ENCODE measurements around the gene GPR37L1.

Gene GPR37L1

GRCh38 chr1:202122639-202123335 lies at the start of gene GPR37L1:
Gene GPR37L1, plus strand, starts transcription at chr1:202122917. Its CDS starts 47 bp downstream, at chr1:202122964.
- no peak for DNase-seq

- DNase-seq, result no peak
These were observed 49.5 kb upstream of the GPR37L1 start for GRCh38 chr1:202073206-202073605.

- DNase-seq, result no peak
These were observed 47.7 kb upstream of the GPR37L1 start for GRCh38 chr1:202074985-202075384.

- no peak for DNase-seq
These were observed 47.3 kb upstream of the GPR37L1 start for GRCh38 chr1:202075389-202075788.

- DNase-seq, result peak; percentile 52
These were observed 46.6 kb upstream of the GPR37L1 start for GRCh38 chr1:202076050-202076511.

- no peak for DNase-seq
These were observed 44.5 kb upstream of the GPR37L1 start for GRCh38 chr1:202078241-202078640.

GRCh38 chr1:202081992-202082391 lies 40.7 kb upstream of the GPR37L1 start:
- DNase-seq, result no peak

DNA sequence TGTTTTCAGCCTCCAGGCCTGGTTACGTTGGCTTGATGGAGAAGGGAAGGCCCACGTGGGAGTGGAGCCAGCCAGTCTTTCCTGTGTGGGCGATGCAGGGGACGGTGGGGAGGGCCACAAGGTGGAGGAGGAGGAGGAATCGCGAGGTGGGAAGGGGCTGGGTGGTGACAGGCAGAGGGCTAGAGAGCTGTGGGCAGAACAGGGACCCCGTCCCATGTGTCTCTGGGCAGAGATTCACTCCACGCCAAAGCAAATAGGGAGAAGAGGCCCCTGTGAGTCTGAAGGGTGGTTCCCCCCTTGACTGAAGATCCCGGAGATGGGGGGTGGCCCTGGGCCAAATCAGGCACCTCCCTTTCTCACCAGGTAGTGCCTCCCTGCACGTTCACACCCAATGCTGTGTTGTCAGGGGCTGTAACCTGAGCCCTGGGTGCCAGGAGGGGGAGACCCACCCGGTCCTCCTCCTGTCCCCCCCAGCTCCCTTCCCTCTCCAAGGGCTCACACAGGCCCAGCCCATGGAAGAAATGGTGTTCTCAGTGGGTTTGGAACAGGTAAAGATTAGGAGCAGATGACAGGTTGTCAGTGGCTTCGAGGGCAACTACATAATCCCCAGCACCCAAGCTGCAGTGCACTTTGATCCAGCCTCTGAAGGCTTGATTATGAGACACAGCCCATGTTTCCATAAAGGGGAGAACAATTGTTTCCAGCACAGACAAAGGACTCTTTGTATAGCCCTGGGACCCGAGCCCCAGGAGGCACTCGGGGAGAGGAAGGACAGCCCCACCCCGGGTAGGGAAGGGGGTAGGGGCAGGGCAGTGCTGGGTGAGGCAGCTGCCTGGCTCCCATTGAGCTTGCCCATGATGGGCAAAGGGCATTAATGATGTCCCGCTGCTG lies 37.7 kb upstream of the GPR37L1 start:
- DNase-seq, result no peak

- no peak for DNase-seq
These were observed 36.9 kb upstream of the GPR37L1 start for GRCh38 chr1:202085682-202086373.

- DNase-seq, result no peak
These were observed 36.0 kb upstream of the GPR37L1 start for GRCh38 chr1:202086579-202087350.

DNA sequence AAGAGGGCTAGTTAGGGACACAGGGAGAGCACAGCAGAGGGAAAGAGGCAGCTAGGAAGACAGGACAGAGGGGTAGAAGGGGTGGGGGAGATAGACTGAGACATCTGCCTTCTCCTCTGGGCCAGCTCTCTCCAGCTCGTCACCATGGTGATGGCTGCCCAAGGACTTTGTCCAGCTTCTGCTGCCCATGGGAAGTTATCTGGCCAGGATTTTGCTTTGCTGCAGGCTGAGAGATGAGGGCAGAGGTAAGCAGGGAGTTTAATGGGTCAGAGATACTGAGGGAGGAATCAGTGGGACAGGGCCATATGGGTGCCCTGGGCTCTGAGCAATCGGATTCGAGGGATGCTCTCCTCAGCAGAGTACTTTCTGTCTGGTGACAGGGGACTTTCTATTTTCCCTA lies 34.5 kb upstream of the GPR37L1 start:
- DNase-seq, result no peak

- no peak for DNase-seq
These were observed 31.7 kb upstream of the GPR37L1 start for GRCh38 chr1:202090994-202091393.

DNA sequence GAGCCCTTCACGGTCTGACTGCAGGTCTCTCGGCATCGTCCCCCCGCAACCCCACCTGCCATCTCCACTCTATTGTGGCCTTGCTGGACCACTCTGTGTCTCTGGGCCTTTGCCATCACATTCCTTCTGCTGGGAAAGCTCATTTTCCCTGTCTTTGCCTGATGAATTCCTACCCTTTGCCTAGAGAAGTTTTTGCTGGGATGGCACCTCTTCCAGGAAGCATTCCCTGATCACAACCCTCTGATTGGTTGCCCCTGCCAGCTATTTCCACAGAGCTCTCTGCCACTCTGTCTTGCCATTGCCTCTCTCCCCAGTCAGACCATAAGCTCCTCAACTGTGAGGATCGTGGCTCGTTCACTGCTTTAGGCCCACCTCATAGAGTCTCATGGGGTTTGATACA lies 28.9 kb upstream of the GPR37L1 start:
- DNase-seq, result no peak

- DNase-seq, result no peak
These were observed 21.5 kb upstream of the GPR37L1 start for GRCh38 chr1:202101184-202101583.

DNA sequence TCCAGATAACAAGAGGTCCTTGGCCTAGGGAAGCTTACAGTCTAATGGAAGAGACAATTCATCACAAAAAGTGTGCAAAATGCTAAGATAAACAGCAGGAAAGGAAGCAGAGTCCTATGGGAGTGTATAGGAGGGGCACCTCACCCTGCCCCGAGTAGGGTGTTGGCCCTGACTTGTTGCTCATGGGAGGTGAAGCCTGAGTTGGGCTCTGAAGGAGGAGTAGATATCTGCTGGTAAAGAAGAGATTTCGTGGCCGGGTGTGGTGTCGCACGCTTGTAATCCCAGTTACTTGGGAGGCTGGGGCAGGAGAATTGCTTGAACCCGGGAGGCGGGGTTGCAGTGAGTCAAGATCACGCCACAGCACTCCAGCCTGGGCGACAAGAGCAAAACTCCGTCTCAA lies 18.6 kb upstream of the GPR37L1 start:
- no peak for DNase-seq

GRCh38 chr1:202105571-202106339 lies 17.0 kb upstream of the GPR37L1 start:
- DNase-seq, result no peak

DNA sequence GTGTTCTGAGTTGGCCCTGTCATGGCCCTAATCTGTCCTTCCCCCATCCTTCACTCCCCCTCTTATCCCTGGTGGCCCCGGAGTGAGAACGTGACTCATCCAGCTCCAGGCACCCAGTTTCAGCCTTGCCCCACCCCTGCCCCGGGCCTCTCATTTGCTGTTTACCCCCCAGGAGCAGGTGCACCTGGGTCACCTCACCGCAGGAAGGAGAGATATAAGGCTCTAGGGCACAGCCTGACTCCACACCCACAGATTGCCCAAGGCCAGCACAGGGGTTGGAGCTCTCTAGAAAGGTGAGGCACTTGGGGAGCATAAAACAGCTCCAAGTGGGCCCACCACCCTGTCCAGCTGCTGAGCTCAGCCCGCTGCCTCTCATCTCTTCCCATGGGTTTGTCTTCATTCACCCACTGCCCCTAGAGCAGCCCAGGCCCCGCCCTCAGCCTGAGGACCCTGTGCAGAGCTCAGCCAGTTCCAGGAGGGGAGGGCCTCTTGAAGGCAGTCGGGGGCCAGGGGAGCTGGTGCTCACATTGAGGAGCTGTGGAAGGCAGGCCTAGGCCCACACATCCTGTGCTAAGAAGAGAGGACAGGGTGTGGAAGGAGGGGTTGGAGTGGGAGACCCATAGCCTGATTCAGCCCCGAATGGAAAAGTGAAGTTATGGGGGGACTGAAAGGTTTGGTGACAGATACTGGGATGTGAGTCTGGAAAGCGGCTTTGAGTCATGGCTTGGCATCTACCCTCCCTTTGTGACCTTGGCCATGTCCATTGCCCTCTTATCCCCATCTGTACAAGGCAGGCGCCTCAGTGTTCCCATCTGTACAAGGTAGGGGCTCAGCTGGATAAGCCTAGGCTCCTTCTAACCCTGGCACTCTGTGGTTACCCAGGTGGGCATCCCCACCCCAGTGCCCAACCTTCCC lies 16.1 kb upstream of the GPR37L1 start:
- DNase-seq, result no peak

DNA sequence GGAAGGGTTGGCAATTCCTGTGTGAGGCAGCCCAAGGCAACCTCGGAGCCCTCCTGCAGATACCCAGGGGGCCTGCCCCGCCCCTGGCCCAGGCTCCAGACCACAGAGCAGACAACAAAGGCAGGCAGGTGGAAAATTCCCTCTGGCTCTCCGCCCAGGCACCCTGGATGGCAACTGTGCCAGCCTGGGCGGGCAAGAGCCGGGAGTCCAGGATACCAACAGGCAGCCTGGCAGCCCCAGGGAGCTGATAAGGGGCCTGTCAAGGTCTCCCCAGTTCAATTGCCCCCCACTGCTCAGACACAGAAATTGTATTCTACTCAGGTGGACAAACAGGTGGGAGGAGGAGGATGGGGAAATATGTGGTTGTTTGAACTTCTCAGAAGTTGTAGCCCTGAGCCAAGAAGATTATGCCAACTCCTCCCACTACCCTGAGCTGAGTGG lies 15.4 kb upstream of the GPR37L1 start:
- no peak for DNase-seq

DNA sequence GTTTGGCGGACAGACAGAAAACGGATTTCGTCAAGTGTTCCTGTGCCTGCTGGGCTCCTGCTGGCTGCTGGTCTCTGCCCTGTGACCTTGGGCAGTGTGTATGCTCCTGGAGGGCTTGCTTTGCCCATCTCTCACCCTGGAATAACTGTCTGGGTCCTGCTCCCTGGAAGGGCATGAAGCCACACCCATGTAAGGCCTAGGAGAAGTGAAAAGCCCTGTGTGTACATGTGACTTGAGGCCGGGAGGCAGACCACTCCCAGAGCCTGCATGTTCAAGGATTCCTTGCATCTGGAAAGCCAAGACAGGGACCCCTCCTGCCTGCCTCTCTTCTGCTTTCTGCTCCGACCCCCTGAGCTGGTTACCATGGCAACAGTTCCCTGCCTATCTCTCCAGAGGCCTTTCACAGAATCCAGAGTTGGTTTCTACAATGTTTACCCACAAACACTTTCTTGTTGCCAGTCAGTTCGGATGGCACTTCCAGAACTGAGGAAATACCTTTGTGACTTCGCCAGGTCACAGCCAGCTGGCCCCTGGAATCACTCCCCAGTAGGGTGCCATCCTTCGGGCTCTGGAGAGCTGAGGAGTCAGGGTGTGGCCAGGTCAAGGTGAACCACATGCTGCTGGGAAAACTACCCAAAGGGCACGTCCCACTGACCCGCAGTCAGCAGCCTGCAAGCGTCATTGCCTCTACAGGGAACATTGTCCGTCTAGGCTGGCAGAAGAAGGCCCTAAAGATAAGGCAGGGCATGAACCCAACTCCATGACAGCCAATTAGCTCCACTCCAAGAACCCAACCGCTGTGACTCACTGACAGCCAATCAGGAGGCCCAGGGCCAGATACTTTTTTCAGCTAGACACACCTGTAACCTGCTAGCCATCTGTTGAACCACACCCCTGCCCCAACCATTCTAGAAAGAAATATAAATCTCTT lies 14.7 kb upstream of the GPR37L1 start:
- DNase-seq, result no peak

GRCh38 chr1:202110977-202111376 lies 11.7 kb upstream of the GPR37L1 start:
- no peak for DNase-seq
